ENCODE results near the gene IDH2. TPM values are rescaled to one million over a fixed set of nuclear protein-coding genes. Genes with fewer than 3 reads are reported as not detected.

The IDH2 gene
- total RNA-seq, 5 donors from 2014 or later (not counting 1 experiment from before 2014, with no cell fraction given): 45.8 to 56.1 (median 49.2) TPM

DNA sequence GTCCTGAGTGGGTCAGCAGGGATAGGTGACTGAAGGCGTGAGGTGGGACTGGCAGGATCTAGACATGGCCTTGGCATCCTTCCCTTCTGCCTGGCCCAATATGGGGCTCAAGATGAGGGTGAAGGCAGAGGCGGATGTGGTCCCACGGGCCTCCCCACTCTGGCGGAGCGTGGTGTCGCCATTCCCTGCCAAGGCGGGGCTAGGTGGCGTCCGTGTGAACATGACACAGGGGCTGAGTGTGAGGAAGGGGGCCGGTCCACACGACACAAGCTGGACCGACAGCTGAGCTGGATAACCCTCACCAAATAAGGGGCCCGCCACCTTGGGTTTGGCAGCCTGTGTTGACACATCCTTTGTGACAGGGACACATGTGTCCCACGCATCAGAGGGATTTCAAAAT lies 58.1 kb downstream of the IDH2 start:
- H3K4me1 Mint-ChIP-seq: peaks cover 17 to 36% (median 26%) of the 10 kb centered on the region in 3 donors
- Histone ChIP-seq H3K27me3 (replicated peaks in 1 of 2; ENCODE audit: control insufficient read depth in 2 of 2, extremely low read depth in 1 of 2, insufficient read depth in 2 of 2, low read length in 1 of 2) (no peaks in the 10 kb centered on the region), H3K4me1 (ENCODE audit: control insufficient read depth in 1 of 2, extremely low read depth in 1 of 2, insufficient read depth in 2 of 2, low read length in 2 of 2) (peaks cover 0 to 8% of the 10 kb centered on the region in 2 experiments), H3K4me3 (ENCODE audit: control insufficient read depth in 1 of 2, extremely low read depth in 1 of 2, low read length in 1 of 2) (no peak overlapping the region), H3K27ac (ENCODE audit: low read length) (no peak overlapping the region), H3K9me3 (no peaks in the 10 kb centered on the region), H3K36me3 (ENCODE audit: control insufficient read depth in 2 of 2, extremely low read depth in 1 of 2, insufficient read depth in 1 of 2, low read length in 1 of 2) (no peaks in the 10 kb centered on the region)
- DNase-seq (no peak), ATAC-seq (replicated peaks in 1 of 4) (no peak)
- ChIA-PET CTCF (interaction anchor here in 1 of 2 donors (0.6 kb wide), 1 partner anchor 299 kb away, joined by 4 read pairs; no protein-coding TSS in a partner anchor), POLR2A (no interaction called here)
- H3K4me3 Mint-ChIP-seq: no peak overlapping the region
- WGBS (ENCODE audit: insufficient coverage): 96% methylated on average over 3 of the region's 14 CpGs
- H3K27me3 Mint-ChIP-seq: no peaks in the 10 kb centered on the region
- H3K27ac Mint-ChIP-seq: no peak overlapping the region
- no peaks in the 10 kb centered on the region for H3K9me3 Mint-ChIP-seq
- peaks cover 3% of the 10 kb centered on the region for H3K36me3 Mint-ChIP-seq

DNA sequence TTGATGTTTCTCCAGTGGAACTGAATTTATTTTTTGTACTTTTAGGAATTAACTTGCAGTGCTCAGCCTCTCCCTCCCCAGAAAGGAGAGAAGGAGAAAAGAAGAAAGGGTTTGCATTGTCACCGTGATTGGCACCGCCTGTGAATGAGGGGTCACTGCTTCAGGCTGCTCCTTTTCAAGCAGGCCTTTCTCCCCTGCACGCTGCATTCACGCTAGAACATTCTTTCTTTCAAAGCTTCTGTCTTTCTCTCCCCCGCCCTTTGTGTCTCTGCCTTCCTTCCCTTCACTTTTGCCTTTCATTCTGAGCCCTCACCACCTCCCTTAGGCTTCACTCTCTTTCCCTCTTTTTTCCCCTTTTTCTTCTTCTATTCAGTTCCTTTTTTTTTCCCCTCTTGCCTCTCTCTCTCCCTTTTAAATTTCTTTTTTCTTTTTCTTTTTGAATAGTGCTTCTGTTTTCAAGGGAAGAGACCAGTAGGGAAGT lies 58.7 kb downstream of the IDH2 start:
- no peaks in the 10 kb centered on the region for H3K27me3 ChIP-seq (replicated peaks in 1 of 2; ENCODE audit: control insufficient read depth in 2 of 2, extremely low read depth in 1 of 2, insufficient read depth in 2 of 2, low read length in 1 of 2)
- peaks cover 0 to 8% of the 10 kb centered on the region in 2 experiments for H3K4me1 ChIP-seq (ENCODE audit: control insufficient read depth in 1 of 2, extremely low read depth in 1 of 2, insufficient read depth in 2 of 2, low read length in 2 of 2)
- DNase-seq (no peak), ATAC-seq (replicated peaks in 1 of 4) (no peak)
- H3K4me3 ChIP-seq (ENCODE audit: control insufficient read depth in 1 of 2, extremely low read depth in 1 of 2, low read length in 1 of 2): no peak overlapping the region
- no peak overlapping the region for H3K27ac ChIP-seq (ENCODE audit: low read length)
- ChIA-PET CTCF (interaction anchor here in 1 of 2 donors (0.6 kb wide), 1 partner anchor 28 kb away, joined by 4 read pairs; no protein-coding TSS in a partner anchor), POLR2A (no interaction called here)
- no peaks in the 10 kb centered on the region for H3K9me3 Mint-ChIP-seq
- no peak overlapping the region for H3K4me3 Mint-ChIP-seq
- H3K27ac Mint-ChIP-seq: no peak overlapping the region
- H3K9me3 ChIP-seq: no peaks in the 10 kb centered on the region
- H3K4me1 Mint-ChIP-seq: peaks cover 17 to 40% (median 27%) of the 10 kb centered on the region in 3 donors
- 94% methylated on average over 3 of the region's 5 CpGs for WGBS (ENCODE audit: insufficient coverage)
- H3K36me3 Mint-ChIP-seq: peaks cover 3% of the 10 kb centered on the region
- H3K36me3 ChIP-seq (ENCODE audit: control insufficient read depth in 2 of 2, extremely low read depth in 1 of 2, insufficient read depth in 1 of 2, low read length in 1 of 2): no peaks in the 10 kb centered on the region
- H3K27me3 Mint-ChIP-seq: no peaks in the 10 kb centered on the region

DNA sequence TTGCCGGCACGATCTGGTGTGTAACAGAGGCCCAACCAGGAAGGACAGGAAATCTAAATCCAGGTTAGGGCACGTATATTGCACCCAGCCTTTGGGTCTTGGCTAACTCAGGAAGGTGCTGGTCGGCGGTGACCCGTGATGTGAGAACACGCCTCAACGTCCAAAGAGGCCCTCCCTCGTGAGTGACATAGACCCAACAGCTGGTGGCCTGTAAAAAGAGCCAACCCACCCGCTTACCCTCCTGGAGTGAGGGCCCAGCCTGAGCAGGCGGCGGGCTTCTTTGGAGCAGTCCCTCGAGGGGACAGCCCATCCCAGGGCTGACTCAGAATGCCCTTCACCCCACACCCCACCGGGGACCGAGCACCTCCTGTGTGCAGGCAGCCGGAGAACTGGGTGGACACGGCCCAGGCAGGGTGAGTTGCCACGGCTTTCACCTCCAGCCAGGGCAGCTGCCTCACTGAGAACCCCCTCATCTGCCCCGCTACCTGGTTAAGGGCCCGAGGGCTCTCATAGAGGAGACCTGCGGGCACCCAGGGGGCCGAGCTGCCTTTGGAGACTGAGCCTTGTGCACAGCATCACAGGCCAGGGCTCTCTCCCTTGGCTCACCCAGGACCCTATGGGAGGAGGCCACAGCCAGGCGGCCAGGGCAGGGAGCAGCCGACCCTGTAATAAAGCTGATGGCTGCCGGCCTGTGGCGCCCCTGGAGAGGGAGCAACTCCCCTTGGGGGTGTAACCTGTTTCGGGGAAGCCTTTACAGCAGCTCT lies 59.3 kb downstream of the IDH2 start:
- Mint-ChIP-seq H3K9me3 (no peaks in the 10 kb centered on the region), H3K27ac (no peak overlapping the region), H3K4me1 (peaks cover 22 to 46% (median 33%) of the 10 kb centered on the region in 3 donors), H3K36me3 (peaks cover 3% of the 10 kb centered on the region), H3K27me3 (no peaks in the 10 kb centered on the region), H3K4me3 (no peak overlapping the region)
- DNase-seq (no peak), ATAC-seq (replicated peaks in 1 of 4) (no peak)
- ChIA-PET CTCF (interaction anchor here in 1 of 2 donors (0.6 kb wide), 2 partner anchors 11 to 28 kb away, joined by 4 to 8 read pairs; no protein-coding TSS in a partner anchor), POLR2A (no interaction called here)
- Histone ChIP-seq H3K27ac (ENCODE audit: low read length) (no peak overlapping the region), H3K9me3 (no peaks in the 10 kb centered on the region), H3K4me1 (ENCODE audit: control insufficient read depth in 1 of 2, extremely low read depth in 1 of 2, insufficient read depth in 2 of 2, low read length in 2 of 2) (peaks cover 0 to 13% of the 10 kb centered on the region in 2 experiments), H3K27me3 (replicated peaks in 1 of 2; ENCODE audit: control insufficient read depth in 2 of 2, extremely low read depth in 1 of 2, insufficient read depth in 2 of 2, low read length in 1 of 2) (no peaks in the 10 kb centered on the region), H3K36me3 (ENCODE audit: control insufficient read depth in 2 of 2, extremely low read depth in 1 of 2, insufficient read depth in 1 of 2, low read length in 1 of 2) (no peaks in the 10 kb centered on the region), H3K4me3 (ENCODE audit: control insufficient read depth in 1 of 2, extremely low read depth in 1 of 2, low read length in 1 of 2) (no peak overlapping the region)
- WGBS (ENCODE audit: insufficient coverage): 97% methylated on average over 18 of the region's 27 CpGs

DNA sequence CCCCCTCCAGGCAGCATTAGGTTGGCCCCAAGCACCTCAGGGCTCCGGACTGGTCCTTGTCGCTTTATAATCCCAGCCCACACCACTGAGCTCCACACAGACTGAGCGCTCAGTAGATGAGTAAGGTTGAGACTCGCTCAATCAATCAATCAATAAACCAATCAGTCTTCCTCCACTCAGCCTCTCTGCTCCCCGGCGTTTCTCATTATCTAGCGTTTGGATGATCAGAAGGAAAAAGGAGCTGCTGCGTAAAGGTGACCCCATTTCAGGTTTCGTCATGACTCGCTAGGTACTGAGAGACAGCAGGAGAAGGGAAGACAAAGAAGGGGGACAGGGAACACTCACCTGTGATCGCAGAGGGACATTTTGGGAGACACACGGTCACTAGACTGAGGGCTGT lies 59.9 kb downstream of the IDH2 start:
- no peak overlapping the region for H3K4me3 Mint-ChIP-seq
- H3K9me3 Mint-ChIP-seq: no peaks in the 10 kb centered on the region
- no peak overlapping the region for H3K27ac Mint-ChIP-seq
- Histone ChIP-seq H3K9me3 (no peaks in the 10 kb centered on the region), H3K36me3 (ENCODE audit: control insufficient read depth in 2 of 2, extremely low read depth in 1 of 2, insufficient read depth in 1 of 2, low read length in 1 of 2) (no peaks in the 10 kb centered on the region), H3K27me3 (replicated peaks in 1 of 2; ENCODE audit: control insufficient read depth in 2 of 2, extremely low read depth in 1 of 2, insufficient read depth in 2 of 2, low read length in 1 of 2) (no peaks in the 10 kb centered on the region), H3K4me3 (ENCODE audit: control insufficient read depth in 1 of 2, extremely low read depth in 1 of 2, low read length in 1 of 2) (no peak overlapping the region), H3K27ac (ENCODE audit: low read length) (no peak overlapping the region), H3K4me1 (ENCODE audit: control insufficient read depth in 1 of 2, extremely low read depth in 1 of 2, insufficient read depth in 2 of 2, low read length in 2 of 2) (peaks cover 0 to 19% of the 10 kb centered on the region in 2 experiments)
- H3K36me3 Mint-ChIP-seq: peaks cover 3% of the 10 kb centered on the region
- ChIA-PET POLR2A (no interaction called here), CTCF (interaction anchor here in 1 of 2 donors (0.6 kb wide), 2 partner anchors 11 to 411 kb away, joined by 5 to 8 read pairs; no protein-coding TSS in a partner anchor)
- WGBS (ENCODE audit: insufficient coverage): 96% methylated on average over 7 of the region's 12 CpGs
- H3K4me1 Mint-ChIP-seq: peaks cover 28 to 52% (median 39%) of the 10 kb centered on the region in 3 donors
- no peaks in the 10 kb centered on the region for H3K27me3 Mint-ChIP-seq
- DNase-seq: no peak
- ATAC-seq (replicated peaks in 1 of 4): no peak

DNA sequence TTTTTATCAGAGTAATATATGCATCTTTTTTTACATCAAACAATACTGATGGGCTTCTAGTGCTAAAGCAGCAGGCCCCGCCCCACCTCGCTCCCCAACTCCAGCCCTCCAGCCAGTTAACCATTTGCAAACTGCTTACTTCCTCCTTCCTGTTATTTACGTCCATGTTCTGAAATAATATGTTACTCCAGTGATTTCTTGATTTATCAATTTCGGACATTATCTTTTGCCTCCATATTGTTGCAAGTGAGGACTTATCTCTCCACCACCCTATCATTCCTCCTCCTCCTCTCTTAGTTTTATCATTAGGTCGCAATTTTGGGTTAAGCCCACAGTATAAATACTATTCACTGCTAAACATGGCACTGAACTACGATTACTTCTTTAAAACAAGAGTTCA lies 61.6 kb downstream of the IDH2 start:
- Mint-ChIP-seq H3K9me3 (no peaks in the 10 kb centered on the region), H3K27ac (no peak overlapping the region), H3K4me3 (no peak overlapping the region), H3K4me1 (peaks cover 37 to 55% (median 52%) of the 10 kb centered on the region in 3 donors), H3K27me3 (no peaks in the 10 kb centered on the region), H3K36me3 (peaks cover 3% of the 10 kb centered on the region)
- no peak for DNase-seq
- Histone ChIP-seq H3K36me3 (ENCODE audit: control insufficient read depth in 2 of 2, extremely low read depth in 1 of 2, insufficient read depth in 1 of 2, low read length in 1 of 2) (no peaks in the 10 kb centered on the region), H3K27me3 (replicated peaks in 1 of 2; ENCODE audit: control insufficient read depth in 2 of 2, extremely low read depth in 1 of 2, insufficient read depth in 2 of 2, low read length in 1 of 2) (no peaks in the 10 kb centered on the region), H3K9me3 (no peaks in the 10 kb centered on the region), H3K4me1 (ENCODE audit: control insufficient read depth in 1 of 2, extremely low read depth in 1 of 2, insufficient read depth in 2 of 2, low read length in 2 of 2) (peaks cover under 1 to 22% of the 10 kb centered on the region in 2 experiments), H3K27ac (ENCODE audit: low read length) (no peak overlapping the region), H3K4me3 (ENCODE audit: control insufficient read depth in 1 of 2, extremely low read depth in 1 of 2, low read length in 1 of 2) (no peak overlapping the region)
- POLR2A ChIA-PET: no interaction called here
- no peak for ATAC-seq (replicated peaks in 1 of 4)
- CTCF ChIA-PET: interaction anchor here in 1 of 2 donors (0.7 kb wide), 1 partner anchor 10 kb away, joined by 3 read pairs; no protein-coding TSS in a partner anchor
- 100% methylated on average over 3 of the region's 6 CpGs for WGBS (ENCODE audit: insufficient coverage)

DNA sequence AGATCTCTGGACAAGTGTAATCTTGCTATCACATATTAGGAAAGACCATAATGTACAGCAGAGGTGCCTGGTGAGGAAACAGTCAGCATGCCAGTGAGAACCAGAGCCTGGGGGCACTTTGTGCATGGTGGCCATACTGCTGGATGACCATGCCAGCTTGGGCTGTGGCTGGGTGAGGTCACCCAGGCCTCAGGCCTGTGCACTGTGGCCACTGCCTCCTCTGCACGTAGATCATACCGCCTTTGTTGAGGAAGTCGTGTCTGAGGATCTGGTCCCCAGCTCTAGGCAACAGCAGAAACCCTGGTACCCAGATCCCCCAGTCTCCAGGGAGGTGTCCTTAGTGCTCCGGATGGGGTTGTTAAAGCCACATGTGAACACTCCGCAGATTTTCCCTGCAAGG lies 62.3 kb downstream of the IDH2 start:
- Histone ChIP-seq H3K27me3 (replicated peaks in 1 of 2; ENCODE audit: control insufficient read depth in 2 of 2, extremely low read depth in 1 of 2, insufficient read depth in 2 of 2, low read length in 1 of 2) (no peaks in the 10 kb centered on the region), H3K9me3 (no peaks in the 10 kb centered on the region), H3K27ac (ENCODE audit: low read length) (no peak overlapping the region), H3K4me3 (ENCODE audit: control insufficient read depth in 1 of 2, extremely low read depth in 1 of 2, low read length in 1 of 2) (no peak overlapping the region), H3K36me3 (ENCODE audit: control insufficient read depth in 2 of 2, extremely low read depth in 1 of 2, insufficient read depth in 1 of 2, low read length in 1 of 2) (no peaks in the 10 kb centered on the region), H3K4me1 (ENCODE audit: control insufficient read depth in 1 of 2, extremely low read depth in 1 of 2, insufficient read depth in 2 of 2, low read length in 2 of 2) (peaks cover 6 to 28% of the 10 kb centered on the region in 2 experiments)
- peaks cover 41 to 55% (median 52%) of the 10 kb centered on the region in 3 donors for H3K4me1 Mint-ChIP-seq
- CTCF ChIA-PET: no interaction called here
- peaks cover 3% of the 10 kb centered on the region for H3K36me3 Mint-ChIP-seq
- POLR2A ChIA-PET: interaction anchor here in 1 of 2 donors (0.6 kb wide), 1 partner anchor 72 kb away, joined by 3 read pairs; no protein-coding TSS in a partner anchor
- no peaks in the 10 kb centered on the region for H3K27me3 Mint-ChIP-seq
- no peak overlapping the region for H3K4me3 Mint-ChIP-seq
- no peaks in the 10 kb centered on the region for H3K9me3 Mint-ChIP-seq
- DNase-seq (no peak), ATAC-seq (replicated peaks in 1 of 4) (no peak)
- 92% methylated on average over 4 of the region's 5 CpGs for WGBS (ENCODE audit: insufficient coverage)
- no peak overlapping the region for H3K27ac Mint-ChIP-seq

Data from T-cell (primary cell).